GM19023 (cell line): ENCODE results near the gene LRMDA.

Source experiments
- ATAC-seq: cut with Tn5 transposase; IDR thresholded peaks from one replicate; pipeline ENCODE4 v1.9.1; 2021; ENCODE audit warnings: mild to moderate bottlenecking, moderate library complexity; ENCODE audit not compliant: unreplicated experiment

The LRMDA gene

GRCh38 chr10:75935650-75936400 is 504.4 kb downstream of the LRMDA start:
- no peak for ATAC-seq

- no peak for ATAC-seq
Measured at GRCh38 chr10:75936841-75937240, 505.4 kb downstream of the LRMDA start.

DNA sequence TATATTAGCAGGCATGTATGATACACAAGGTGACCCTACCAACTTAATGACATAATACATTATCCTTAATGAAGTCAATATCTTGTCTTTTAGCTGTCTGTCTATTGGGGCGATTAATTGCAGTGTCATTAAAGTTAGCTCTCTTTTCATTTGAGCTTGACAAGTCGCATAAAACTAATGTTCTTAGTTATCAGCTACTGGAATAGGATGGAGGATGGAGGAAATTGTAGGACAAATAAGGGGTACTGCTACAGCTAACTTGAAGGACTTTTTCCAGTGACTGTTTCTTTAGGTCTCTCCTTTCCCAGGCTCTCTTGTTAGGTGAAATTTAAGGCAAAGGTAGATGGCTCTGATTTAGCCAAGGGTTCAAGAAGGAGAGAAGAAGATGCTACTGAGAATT is 506.4 kb downstream of the LRMDA start:
- ATAC-seq = no peak

DNA sequence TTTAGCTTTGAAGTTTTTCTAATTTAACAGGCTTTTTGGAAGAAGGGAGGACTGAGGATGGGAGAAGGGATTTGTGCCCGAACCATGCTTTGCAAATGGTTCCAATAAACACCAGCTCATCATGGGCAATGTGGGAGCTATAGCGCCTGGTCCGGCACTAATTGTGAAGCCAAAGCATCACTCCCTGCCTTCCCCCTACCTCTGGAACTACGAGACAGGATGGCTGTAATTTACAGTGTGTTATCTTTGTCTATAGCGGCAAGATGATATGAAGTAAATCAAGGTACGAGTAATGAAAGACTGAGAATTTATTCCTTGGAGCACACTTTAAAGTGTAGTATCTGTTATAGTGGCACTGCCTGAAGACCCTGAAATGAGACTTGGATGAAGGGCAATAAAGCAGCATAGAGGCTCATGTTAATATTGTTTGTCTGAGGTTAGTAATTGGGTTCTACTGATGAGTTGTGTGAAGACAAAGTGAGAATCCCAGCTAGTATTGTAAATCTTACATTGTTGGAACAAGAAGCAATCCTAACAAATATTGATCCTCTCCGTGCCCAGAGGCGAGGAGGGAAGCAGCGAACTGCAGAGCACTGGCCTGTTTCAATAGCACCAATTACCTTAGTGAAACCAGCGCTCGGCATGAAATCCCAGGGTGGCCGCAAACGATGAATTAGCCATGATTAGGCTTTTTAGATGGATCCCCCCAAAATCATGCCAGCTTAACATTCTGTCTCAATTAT is 507.1 kb downstream of the LRMDA start:
- ATAC-seq = no peak

DNA sequence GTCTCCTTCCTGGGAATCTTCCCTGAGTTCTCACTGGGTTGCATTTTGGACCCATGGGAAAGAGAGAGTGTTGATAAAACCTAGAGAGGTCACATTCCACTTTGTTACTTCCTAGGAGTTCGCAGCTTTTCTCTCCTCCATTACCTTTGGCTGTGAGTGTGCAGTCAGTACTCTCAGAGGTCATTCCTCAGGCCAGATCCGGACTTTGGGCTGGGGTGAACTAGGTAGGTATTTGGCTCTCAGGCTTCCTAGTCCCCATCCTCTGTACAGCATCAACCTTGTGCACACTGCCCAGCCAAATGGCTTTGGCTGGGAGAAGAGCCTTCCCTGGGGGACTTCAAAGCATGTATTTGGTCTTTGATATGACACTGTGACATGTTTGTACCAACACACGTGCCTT is 508.1 kb downstream of the LRMDA start:
- no peak for ATAC-seq

GRCh38 chr10:75940742-75941141 is 509.3 kb downstream of the LRMDA start:
- ATAC-seq = no peak

DNA sequence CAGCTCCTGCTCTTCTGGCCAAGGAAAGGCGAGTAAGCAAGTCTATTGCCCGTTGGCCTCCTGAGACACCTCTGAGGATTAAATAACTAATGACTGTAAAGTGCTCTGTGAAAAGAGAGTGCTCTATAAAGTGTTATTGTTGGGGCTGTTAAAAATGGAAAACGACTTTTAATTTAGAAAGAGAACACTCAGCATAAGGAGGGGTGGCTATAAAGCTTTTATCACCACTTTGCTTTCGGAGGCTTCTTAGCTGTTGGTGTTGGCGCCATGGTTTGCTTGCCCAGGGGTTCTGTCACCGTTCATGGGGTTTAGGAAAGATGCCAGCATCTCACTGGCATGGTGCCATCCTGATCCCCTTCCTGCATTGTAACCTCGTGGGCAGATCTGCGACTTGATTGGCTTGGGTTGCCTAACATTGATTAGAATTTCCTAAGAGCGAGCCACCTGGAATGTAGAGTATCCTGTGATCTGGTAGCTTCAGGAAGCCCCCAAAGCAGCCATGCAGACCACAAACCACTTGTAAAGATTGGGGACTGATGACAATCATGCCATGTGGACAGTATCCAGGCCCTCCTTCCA is 509.9 kb downstream of the LRMDA start:
- no peak for ATAC-seq

DNA sequence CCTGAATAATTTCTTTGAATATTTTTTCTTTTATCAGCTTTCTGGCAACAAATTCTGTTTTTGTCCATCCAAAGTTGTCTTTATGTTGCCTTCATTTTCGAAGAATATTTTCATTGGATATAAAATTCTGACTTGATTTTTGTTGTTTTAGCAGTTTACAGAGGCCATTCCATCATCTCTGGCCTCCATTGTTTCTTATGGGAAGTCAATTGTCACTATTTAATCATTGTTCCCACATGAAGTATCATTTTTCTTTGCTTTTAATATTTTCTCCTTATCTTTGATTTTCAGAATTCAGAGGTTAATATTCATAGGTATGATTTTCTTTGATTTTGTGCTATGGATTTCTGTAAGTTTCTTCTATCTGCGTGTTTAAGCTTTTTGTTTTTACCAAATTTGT is 512.6 kb downstream of the LRMDA start:
- no peak for ATAC-seq

DNA sequence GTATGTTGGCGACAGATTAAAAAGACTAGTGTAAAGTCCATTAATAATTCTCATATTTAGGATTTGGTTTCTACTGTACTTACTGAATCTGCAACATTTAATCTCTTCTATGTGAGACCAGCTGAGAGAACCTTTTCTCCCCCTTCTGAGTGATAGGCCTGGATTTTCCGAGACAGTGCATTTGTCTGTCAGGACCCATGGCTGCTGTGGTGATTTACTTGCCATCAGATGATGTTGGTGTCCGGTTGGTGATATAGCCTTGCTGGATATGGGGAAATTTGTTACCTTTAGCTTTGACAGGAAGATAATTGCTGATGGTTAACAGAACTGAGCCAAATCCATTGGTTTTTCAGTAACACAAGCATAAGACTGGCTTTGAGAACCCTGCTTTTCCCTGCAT is 517.2 kb downstream of the LRMDA start:
- no peak for ATAC-seq

- ATAC-seq = no peak
Measured at GRCh38 chr10:75950307-75950706, 518.9 kb downstream of the LRMDA start.

- ATAC-seq = no peak
Measured at GRCh38 chr10:75950997-75951589, 519.7 kb downstream of the LRMDA start.

- no peak for ATAC-seq
Measured at GRCh38 chr10:75951627-75952026, 520.2 kb downstream of the LRMDA start.

DNA sequence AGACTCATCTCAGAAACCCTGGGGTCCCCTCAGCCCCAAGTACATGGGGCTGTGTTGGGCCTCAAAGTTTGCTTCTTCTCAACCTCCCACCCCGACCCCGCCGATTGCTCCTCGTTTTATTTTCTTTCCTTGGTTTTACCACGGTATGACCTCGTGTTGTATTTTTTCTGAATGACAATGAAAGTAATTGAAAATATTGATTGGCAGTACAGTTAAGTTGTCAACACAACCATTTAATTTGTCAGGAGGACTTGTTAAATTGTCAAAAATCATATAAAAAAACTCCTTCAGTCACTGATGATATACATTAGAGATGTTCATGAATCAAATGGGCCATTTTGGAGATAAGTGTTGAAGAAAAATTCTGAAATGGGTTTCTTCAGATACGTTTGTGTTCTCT is 520.7 kb downstream of the LRMDA start:
- no peak for ATAC-seq

DNA sequence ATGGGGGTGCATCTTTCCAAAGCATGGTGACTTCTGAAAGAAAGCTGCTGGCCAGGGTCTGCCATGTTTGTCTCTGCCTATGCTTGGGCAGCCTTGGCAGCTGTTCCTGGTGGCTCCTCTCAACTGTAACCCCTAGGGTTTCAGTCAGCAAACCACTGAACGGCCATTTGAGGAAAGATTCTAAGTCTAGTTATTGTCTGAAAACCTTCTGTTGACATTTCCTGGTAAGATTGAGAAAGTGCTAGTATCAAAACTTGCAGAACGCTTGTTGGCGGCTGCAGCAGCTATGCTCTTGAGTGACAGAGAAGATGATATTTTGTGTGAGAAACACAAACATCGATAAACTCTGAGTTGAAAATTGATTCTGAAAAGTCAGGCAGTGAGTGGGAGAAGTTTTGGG is 523.1 kb downstream of the LRMDA start:
- ATAC-seq = no peak

- no peak for ATAC-seq
Measured at GRCh38 chr10:75955973-75956502, 524.6 kb downstream of the LRMDA start.

DNA sequence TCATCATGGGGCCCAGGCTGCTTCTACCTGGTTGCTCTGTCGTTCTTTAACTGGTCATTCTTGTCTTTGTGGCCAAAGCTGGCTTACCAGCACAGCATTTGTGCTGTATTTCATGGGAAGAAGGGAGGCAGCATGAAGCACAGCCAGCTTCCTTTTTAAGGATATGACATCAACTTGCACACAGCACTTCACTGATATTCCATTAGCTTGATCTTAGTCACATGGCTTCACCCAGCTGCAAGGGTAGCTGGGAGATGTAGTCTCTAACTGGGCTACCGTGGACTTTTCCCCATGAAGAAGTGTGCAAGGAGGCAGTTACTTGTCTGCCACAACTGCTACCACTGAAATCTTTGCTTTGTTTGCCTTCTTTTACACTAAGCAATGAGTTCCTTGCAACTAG is 525.2 kb downstream of the LRMDA start:
- ATAC-seq = no peak

GRCh38 chr10:75957314-75958120 is 526.1 kb downstream of the LRMDA start:
- ATAC-seq = no peak

GRCh38 chr10:75959209-75959608 is 527.8 kb downstream of the LRMDA start:
- ATAC-seq = no peak

- ATAC-seq = no peak
Measured at GRCh38 chr10:75959912-75960311, 528.5 kb downstream of the LRMDA start.

DNA sequence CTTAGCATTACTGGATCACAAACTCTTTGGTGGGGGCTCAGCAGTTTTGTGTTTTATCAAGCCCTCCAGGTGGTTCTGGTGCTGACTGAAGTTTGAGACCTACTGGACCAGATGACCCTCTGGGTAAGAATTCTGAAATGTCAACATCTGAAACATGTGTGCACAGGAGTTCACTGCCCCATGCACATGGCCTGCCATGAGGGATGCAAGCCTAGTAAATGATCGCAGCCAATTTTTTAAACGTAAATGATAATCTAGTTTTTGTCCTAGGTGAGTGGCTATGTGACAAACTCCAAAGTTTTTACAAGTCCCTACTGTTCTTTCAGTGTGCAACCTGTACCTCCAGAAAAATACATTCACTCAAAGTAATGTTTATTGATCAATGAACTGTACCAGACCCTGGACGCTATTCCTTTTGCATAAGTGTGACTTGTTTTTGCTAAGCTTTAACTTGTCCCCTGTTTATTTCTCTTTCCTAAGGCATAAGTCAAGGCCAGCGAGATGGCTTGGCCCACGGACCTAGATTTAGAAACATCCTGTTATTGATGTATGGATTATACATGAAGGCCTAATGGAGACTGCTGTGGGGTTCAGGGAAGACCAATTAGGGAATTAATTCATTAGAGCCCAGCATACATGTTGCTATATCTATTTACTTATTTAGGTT is 531.1 kb downstream of the LRMDA start:
- ATAC-seq = no peak
